ENCODE results near the gene RNASEL. TPM values are rescaled to one million over a fixed set of nuclear protein-coding genes. Genes with fewer than 3 reads are reported as not detected.

Gene RNASEL
- total RNA-seq, 2 experiments from 2014 or later: 4.1 to 4.3 TPM

- peaks cover 13% of the 10 kb centered on the region for H3K4me1 Mint-ChIP-seq
- peaks cover 14% of the 10 kb centered on the region for H3K36me3 Mint-ChIP-seq
- no peak overlapping the region for H3K27ac Mint-ChIP-seq
- no peak overlapping the region for H3K4me3 Mint-ChIP-seq
- H3K27me3 Mint-ChIP-seq: no peaks in the 10 kb centered on the region
- no peak for DNase-seq
- H3K9me3 Mint-ChIP-seq: no peaks in the 10 kb centered on the region
These were observed 9.2 kb upstream of the RNASEL start for GRCh38 chr1:182598296-182598695.

- Mint-ChIP-seq H3K36me3 (peaks cover 14% of the 10 kb centered on the region), H3K4me1 (peaks cover 10% of the 10 kb centered on the region), H3K9me3 (no peaks in the 10 kb centered on the region), H3K27ac (no peak overlapping the region), H3K27me3 (no peaks in the 10 kb centered on the region), H3K4me3 (no peak overlapping the region)
- no peak for DNase-seq
These were observed 7.9 kb upstream of the RNASEL start for GRCh38 chr1:182596934-182597333.

GRCh38 chr1:182595641-182596240 is 6.7 kb upstream of the RNASEL start:
- peak; percentile 48 for DNase-seq
- no peak overlapping the region for H3K4me3 Mint-ChIP-seq
- peaks cover 14% of the 10 kb centered on the region for H3K36me3 Mint-ChIP-seq
- H3K9me3 Mint-ChIP-seq: no peaks in the 10 kb centered on the region
- H3K27ac Mint-ChIP-seq: no peak overlapping the region
- no peaks in the 10 kb centered on the region for H3K27me3 Mint-ChIP-seq
- H3K4me1 Mint-ChIP-seq: peaks cover 10% of the 10 kb centered on the region

- Mint-ChIP-seq H3K36me3 (peaks cover 18% of the 10 kb centered on the region), H3K4me3 (peak overlapping the region; percentile 99), H3K27me3 (no peaks in the 10 kb centered on the region), H3K9me3 (peaks cover 1% of the 10 kb centered on the region), H3K27ac (peak overlapping the region; percentile 98), H3K4me1 (peaks cover 28% of the 10 kb centered on the region)
- DNase-seq: no peak
These were observed 875 bp upstream of the RNASEL start for GRCh38 chr1:182589931-182590330.

- Mint-ChIP-seq H3K9me3 (peaks cover 1% of the 10 kb centered on the region), H3K4me3 (peak overlapping the region; percentile 99), H3K4me1 (peaks cover 32% of the 10 kb centered on the region), H3K36me3 (peaks cover 20% of the 10 kb centered on the region), H3K27ac (peak overlapping the region; percentile 98), H3K27me3 (no peaks in the 10 kb centered on the region)
- DNase-seq: no peak
These were observed 464 bp upstream of the RNASEL start for GRCh38 chr1:182589520-182589919.

GRCh38 chr1:182587666-182588499 is 1.2 kb downstream of the RNASEL start:
- Mint-ChIP-seq H3K27ac (peak overlapping the region; percentile 98), H3K36me3 (peaks cover 29% of the 10 kb centered on the region), H3K27me3 (no peaks in the 10 kb centered on the region), H3K4me1 (peaks cover 48% of the 10 kb centered on the region), H3K9me3 (peaks cover 1% of the 10 kb centered on the region), H3K4me3 (peak overlapping the region; percentile 99)
- DNase-seq: no peak

GRCh38 chr1:182587093-182587492 is 2.0 kb downstream of the RNASEL start:
- DNase-seq: no peak
- Mint-ChIP-seq H3K27me3 (no peaks in the 10 kb centered on the region), H3K4me3 (no peak overlapping the region), H3K9me3 (peaks cover 1% of the 10 kb centered on the region), H3K36me3 (peaks cover 34% of the 10 kb centered on the region), H3K4me1 (peaks cover 49% of the 10 kb centered on the region), H3K27ac (no peak overlapping the region)

- H3K36me3 Mint-ChIP-seq: peaks cover 35% of the 10 kb centered on the region
- H3K27ac Mint-ChIP-seq: no peak overlapping the region
- no peak for DNase-seq
- H3K27me3 Mint-ChIP-seq: no peaks in the 10 kb centered on the region
- H3K4me1 Mint-ChIP-seq: peaks cover 49% of the 10 kb centered on the region
- peaks cover 1% of the 10 kb centered on the region for H3K9me3 Mint-ChIP-seq
- H3K4me3 Mint-ChIP-seq: no peak overlapping the region
These were observed 2.7 kb downstream of the RNASEL start for GRCh38 chr1:182586380-182586779.

- no peaks in the 10 kb centered on the region for H3K27me3 Mint-ChIP-seq
- no peak overlapping the region for H3K27ac Mint-ChIP-seq
- H3K4me3 Mint-ChIP-seq: no peak overlapping the region
- peaks cover 51% of the 10 kb centered on the region for H3K4me1 Mint-ChIP-seq
- peaks cover 1% of the 10 kb centered on the region for H3K9me3 Mint-ChIP-seq
- no peak for DNase-seq
- H3K36me3 Mint-ChIP-seq: peaks cover 45% of the 10 kb centered on the region
These were observed 4.3 kb downstream of the RNASEL start for GRCh38 chr1:182584746-182585145.

GRCh38 chr1:182580736-182581135 is 8.3 kb downstream of the RNASEL start:
- Mint-ChIP-seq H3K27ac (no peak overlapping the region), H3K27me3 (no peaks in the 10 kb centered on the region), H3K36me3 (peaks cover 44% of the 10 kb centered on the region), H3K9me3 (no peaks in the 10 kb centered on the region), H3K4me3 (no peak overlapping the region), H3K4me1 (peaks cover 34% of the 10 kb centered on the region)
- no peak for DNase-seq

- H3K4me1 Mint-ChIP-seq: peaks cover 4% of the 10 kb centered on the region
- H3K27me3 Mint-ChIP-seq: no peaks in the 10 kb centered on the region
- H3K27ac Mint-ChIP-seq: no peak overlapping the region
- peaks cover 27% of the 10 kb centered on the region for H3K36me3 Mint-ChIP-seq
- H3K4me3 Mint-ChIP-seq: no peak overlapping the region
- DNase-seq: no peak
- H3K9me3 Mint-ChIP-seq: no peaks in the 10 kb centered on the region
These were observed 13.4 kb downstream of the RNASEL start for GRCh38 chr1:182575540-182576149.

- H3K4me3 Mint-ChIP-seq: no peak overlapping the region
- no peaks in the 10 kb centered on the region for H3K27me3 Mint-ChIP-seq
- peaks cover under 1% of the 10 kb centered on the region for H3K4me1 Mint-ChIP-seq
- DNase-seq: no peak
- H3K9me3 Mint-ChIP-seq: no peaks in the 10 kb centered on the region
- no peak overlapping the region for H3K27ac Mint-ChIP-seq
- peaks cover 17% of the 10 kb centered on the region for H3K36me3 Mint-ChIP-seq
These were observed 14.9 kb downstream of the RNASEL start for GRCh38 chr1:182574156-182574555.

- Mint-ChIP-seq H3K9me3 (no peaks in the 10 kb centered on the region), H3K27me3 (no peaks in the 10 kb centered on the region), H3K4me1 (no peaks in the 10 kb centered on the region), H3K4me3 (no peak overlapping the region), H3K36me3 (peaks cover 9% of the 10 kb centered on the region), H3K27ac (no peak overlapping the region)
- no peak for DNase-seq
These were observed 18.5 kb downstream of the RNASEL start for GRCh38 chr1:182570611-182570970.

- H3K9me3 Mint-ChIP-seq: no peaks in the 10 kb centered on the region
- peaks cover 9% of the 10 kb centered on the region for H3K36me3 Mint-ChIP-seq
- no peak for DNase-seq
- no peak overlapping the region for H3K27ac Mint-ChIP-seq
- no peaks in the 10 kb centered on the region for H3K27me3 Mint-ChIP-seq
- H3K4me1 Mint-ChIP-seq: no peaks in the 10 kb centered on the region
- H3K4me3 Mint-ChIP-seq: no peak overlapping the region
These were observed 19.0 kb downstream of the RNASEL start for GRCh38 chr1:182569939-182570610.

GRCh38 chr1:182568647-182569284 is 20.3 kb downstream of the RNASEL start:
- H3K9me3 Mint-ChIP-seq: no peaks in the 10 kb centered on the region
- H3K4me1 Mint-ChIP-seq: no peaks in the 10 kb centered on the region
- H3K4me3 Mint-ChIP-seq: no peak overlapping the region
- no peak for DNase-seq
- H3K27me3 Mint-ChIP-seq: no peaks in the 10 kb centered on the region
- no peak overlapping the region for H3K27ac Mint-ChIP-seq
- H3K36me3 Mint-ChIP-seq: peaks cover 5% of the 10 kb centered on the region

Data from activated naive CD8-positive, alpha-beta T cell treated with anti-CD3 and anti-CD28 coated beads for 36 hours (primary cell).